NOMO-1 (cell line): ENCODE results near the gene NFX1.
"Not testable (repeated sequence)": the region's sequence is repeated elsewhere in the genome, so short reads cannot be mapped to it uniquely, and the experiment has no call there.

Source experiments
- DNase-seq, 2 experiments: peaks; one replicate each; lab custom pipeline; 2025; ENCODE audit not compliant: unreplicated experiment in 2 of 2; lab: John Stamatoyannopoulos, UW

Gene NFX1

GRCh38 chr9:33306037-33306436 is 15.7 kb downstream of the NFX1 start:
- DNase-seq = no peak

GRCh38 chr9:33307067-33307466 is 16.8 kb downstream of the NFX1 start:
- DNase-seq = no peak

- no peak for DNase-seq
Measured at GRCh38 chr9:33309903-33310302, 19.6 kb downstream of the NFX1 start.

GRCh38 chr9:33310748-33311147 is 20.4 kb downstream of the NFX1 start:
- no peak for DNase-seq

DNA sequence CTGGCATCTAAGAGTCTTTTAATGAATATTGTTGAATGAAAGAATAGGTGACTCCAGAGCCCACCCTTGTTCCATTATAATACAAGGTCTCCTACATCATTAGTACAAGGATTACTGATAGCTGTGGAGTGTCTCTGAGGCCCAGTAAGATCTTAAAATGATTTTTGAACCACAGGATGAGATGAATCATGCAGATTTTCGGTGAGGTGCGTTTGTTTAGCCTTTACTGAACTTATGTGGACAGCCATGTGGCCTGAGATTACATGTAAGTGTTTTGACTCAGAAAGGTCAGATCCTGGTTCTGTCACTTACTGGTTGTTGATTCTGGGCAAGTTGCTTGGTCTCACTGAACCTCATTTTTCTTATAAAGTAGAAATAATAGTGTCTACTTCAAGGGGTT is 21.6 kb downstream of the NFX1 start:
- DNase-seq = no peak

DNA sequence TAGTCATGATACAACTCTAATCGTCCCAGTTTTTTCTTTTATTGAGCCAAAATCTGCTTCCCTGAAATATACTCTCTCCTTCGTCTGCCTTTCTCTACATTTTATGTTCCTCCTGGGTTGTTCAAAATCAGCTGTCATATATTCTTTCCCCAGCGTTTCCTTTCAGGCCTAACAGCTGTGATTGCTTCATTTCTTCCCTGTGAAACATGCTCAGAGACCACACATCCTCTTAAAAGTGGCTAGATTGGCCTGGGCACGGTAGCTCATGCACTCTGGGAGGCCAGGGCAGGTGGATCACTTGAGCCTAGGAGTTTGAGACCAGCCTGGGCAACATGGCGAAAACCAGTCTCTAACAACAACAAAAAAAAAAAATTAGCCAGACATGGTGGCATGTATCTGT is 25.1 kb downstream of the NFX1 start:
- peak in 1 of 2 experiments; percentile 9 for DNase-seq

DNA sequence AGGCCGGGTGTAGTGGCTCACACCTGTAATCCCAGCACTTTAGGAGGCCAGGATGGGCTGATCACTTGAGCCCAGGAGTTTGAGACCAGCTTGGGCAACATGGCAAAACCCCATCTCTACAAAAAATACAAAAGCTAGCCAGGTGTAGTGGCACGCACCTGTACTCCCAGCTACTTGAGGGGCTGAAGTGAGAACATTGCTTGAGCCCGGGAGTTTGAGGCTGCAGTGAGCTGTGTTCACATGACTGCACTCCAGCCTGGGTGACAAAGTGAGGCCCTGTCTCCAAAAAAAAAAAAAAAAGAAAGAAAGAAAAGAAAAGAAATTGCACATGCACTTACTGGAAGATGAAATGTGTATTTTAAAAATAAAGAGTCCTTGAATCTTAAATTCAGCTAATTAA is 26.8 kb downstream of the NFX1 start:
- DNase-seq = not testable (repeated sequence)

DNA sequence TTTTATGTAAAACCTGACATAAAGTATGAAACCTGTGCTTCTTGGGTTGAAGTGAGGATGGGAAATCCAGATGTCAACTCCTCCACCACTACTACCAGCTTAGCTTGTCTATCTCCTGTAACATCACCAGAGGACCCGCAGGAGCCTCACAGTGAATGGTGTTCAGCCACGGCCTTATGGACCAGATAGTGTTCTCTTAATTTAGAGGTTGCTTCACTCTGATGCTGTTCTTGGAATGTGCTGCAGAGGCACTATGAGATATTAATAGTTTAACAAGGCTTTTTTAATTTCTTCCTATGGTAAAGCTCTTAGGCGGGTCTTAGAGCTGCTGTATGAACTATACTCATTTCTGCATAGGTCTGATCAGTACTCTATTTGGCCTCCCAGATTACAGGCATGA is 27.9 kb downstream of the NFX1 start:
- DNase-seq = no peak

GRCh38 chr9:33318781-33319180 is 28.5 kb downstream of the NFX1 start:
- no peak for DNase-seq

GRCh38 chr9:33320230-33320567 is 29.9 kb downstream of the NFX1 start:
- no peak for DNase-seq

DNA sequence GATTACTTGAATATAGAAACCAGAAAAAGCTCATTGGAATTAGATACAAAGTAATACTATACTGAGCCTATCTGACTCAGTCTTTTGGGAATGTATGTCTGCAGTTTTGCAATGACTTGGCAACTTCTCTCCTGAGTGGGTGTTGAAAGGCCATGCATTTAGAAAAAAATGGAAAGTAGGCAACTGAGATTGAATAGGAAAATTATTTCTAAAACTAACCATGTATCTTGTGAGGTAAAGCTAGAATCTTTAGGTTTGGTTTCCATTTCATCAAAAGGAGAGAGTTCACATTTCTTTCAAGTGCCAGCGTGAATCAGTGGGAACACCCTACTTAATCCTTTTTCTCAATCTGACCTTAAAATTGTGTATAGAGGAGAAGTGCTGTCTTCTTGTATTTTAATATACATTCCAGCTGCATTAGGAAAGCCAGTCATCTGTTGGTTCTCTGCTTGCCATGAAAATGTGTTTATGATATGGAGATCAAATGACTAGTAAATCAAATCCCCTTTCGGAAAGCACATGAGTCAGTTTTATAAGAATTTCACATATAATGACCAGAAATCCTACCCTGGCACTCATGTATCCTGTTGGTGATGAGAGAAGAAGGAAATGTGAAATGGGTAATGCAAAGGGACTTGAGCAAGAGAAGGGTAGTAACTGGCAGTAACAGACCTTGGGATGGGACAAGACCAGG is 30.4 kb downstream of the NFX1 start:
- DNase-seq = no peak

DNA sequence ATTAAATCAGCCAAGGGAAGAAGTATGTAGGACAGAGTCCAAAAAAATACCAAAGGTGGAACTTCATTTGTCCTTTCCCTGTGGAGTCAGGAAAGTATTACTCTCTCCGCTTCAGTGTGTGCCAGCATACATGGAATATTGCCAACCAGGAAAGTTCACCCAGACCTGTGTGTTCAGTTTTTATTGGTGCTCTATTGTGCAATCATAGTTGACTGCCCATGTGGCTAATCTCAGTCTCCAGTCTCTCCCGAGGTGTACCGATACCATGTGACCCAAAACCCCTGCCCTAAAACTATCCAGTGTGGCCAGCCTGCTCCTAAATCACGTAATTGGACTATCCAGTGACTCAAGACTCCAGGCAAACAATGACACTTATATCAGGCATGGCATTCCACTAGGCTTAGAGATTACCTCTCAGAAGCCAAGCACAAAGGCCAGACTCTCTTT is 38.8 kb downstream of the NFX1 start:
- DNase-seq = no peak

DNA sequence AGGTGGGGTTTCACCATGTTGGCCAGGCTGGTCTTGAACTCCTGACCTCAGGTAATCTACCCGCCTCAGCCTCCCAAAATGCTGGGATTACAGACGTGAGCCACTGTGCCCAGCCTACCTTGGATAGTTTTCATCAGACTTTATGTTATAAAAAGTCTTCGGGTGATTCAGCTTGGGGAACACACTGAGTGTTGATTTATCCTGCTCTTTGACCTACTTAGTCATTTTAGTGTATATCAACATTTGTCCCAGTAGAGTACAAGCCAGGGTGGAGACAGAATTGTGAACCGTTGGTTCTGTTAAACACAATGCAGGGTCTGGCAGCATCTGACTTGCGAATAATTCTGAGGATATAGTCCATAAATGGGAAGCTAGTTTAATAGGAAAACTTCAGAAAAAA is 39.7 kb downstream of the NFX1 start:
- no peak for DNase-seq

DNA sequence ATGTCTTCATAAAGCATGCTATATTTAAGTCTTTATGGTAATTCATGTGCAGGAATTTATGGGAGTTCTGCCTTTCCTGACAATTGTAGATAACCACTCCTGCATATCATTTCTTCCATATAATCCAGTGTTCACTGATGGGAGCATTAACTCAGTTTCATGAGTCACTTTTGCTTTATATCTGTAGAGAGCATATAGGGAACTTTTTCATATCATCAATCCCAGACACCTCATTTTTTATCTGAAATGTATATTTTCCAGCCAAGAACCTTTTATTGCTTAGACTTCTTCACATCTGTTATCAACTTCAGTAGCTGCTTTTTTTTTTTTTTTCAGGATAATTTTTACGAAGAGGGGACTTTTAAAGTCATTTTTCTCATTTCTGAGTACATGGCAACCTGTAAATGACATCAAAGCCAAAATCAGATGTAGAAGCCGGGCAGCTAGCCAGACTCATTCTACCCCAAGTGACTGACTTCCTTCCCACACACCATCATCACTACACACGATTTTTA is 41.1 kb downstream of the NFX1 start:
- DNase-seq = no peak

DNA sequence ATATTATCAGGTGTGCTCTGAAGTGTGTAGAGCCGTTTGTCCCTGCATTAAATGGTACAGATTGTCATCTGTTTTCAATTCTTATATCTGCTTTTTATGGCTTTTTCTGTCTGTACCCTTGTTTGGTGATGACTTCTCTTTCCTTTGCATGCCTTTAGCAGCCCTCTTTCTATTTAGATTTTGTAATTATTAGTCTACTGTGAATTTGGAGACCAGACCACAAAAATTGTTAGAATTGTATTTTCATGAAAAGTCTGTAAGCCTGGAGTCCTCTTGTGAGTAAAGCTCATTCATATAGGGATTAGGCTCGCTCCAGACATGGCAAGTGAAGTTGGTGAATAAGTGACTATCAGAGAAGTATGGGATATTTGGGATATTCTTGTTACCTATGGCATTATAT is 41.7 kb downstream of the NFX1 start:
- no peak for DNase-seq

- DNase-seq = not testable (repeated sequence)
Measured at GRCh38 chr9:33332956-33333355, 42.6 kb downstream of the NFX1 start.

- no peak for DNase-seq
Measured at GRCh38 chr9:33340186-33340585, 49.9 kb downstream of the NFX1 start.

GRCh38 chr9:33341182-33341581 is 50.9 kb downstream of the NFX1 start:
- no peak for DNase-seq

- no peak for DNase-seq
Measured at GRCh38 chr9:33344145-33344544, 53.8 kb downstream of the NFX1 start.

DNA sequence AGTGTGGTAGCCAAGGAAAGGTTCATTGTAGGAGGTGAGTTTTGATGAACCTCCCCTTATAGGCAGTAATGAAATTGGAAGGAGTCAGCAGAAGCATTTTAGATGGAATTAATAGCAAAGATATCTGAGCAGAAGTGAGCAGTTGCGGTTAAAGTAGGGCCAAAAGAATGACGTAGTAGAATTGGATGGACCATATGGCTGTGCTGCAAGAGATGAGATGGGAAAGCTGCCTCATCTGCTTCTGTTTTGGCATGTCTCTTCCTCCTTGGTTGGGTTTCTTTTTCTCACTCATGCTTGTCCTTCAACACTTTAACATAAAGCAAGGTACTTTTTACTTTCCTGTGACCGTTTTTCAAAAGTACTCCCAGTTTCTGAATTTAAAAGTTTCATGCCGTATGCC is 56.2 kb downstream of the NFX1 start:
- no peak for DNase-seq

- DNase-seq = no peak
Measured at GRCh38 chr9:33348998-33349397, 58.7 kb downstream of the NFX1 start.

DNA sequence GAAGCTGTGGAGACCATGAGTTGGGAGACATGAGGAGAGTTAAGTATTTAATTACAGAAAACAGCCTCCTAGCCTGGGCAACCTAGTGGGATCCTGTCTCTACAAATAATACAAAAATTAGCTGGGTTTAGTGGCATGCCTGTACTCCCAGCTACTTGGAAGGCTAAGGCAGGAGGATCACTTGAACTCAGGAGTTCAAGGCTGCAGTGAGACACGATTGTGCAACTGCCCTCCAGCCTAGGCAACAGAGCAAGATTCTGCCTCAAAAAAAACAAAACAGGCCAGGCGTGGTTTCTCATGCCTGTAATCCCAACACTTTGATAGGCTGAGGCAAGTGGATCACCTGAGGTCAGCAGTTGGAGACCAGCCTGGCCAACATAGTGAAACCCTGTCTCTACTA is 59.4 kb downstream of the NFX1 start:
- no peak for DNase-seq

- no peak for DNase-seq
Measured at GRCh38 chr9:33350310-33350709, 60.0 kb downstream of the NFX1 start.
